ENCODE measurements around the gene PCDH9.

PCDH9 gene

DNA sequence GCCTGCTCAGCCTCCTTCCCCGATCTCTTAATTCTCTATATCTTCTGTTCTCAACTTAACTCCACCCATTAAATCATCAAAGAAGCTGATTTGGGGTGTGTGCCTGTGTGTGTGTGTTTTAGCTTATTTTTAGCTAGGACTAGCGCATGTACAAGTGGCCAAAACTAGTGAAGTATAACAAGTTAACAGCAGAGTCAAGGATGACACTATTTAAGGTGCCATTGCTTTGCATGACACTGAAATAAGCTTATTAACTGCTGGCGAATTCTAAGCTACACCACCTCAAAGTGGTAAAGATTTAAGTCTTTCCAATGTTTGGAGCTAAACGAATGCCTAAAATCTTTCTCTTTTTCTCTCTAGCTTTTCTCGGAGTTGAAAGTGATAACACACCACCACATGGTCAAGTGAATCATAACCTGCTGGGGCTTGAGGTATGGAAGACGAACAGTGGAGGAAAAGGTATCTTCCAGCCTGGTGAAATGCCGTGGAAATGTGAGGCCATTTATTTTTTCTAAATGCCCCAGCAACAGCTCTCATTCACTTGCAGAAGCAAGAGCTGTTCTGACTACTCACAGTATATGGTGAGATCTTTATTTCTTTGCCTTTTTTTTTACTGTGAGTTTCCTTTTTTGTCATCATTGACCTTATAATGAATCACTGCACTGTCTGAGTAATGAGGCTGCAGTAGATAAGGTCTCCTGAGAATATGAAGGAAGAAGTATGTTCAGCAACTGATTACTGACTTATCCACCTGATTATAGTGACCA is 570.3 kb downstream of the PCDH9 start:
- H3K27me3 ChIP-seq (ENCODE audit: low read depth, low read length), result no peaks in the 10 kb centered on the region
- no peaks in the 10 kb centered on the region for H3K9me3 ChIP-seq (ENCODE audit: insufficient read depth, low read length)
- no peaks in the 10 kb centered on the region for H3K79me2 ChIP-seq (ENCODE audit: low read length)
- no peaks in the 10 kb centered on the region for H3K36me3 ChIP-seq (replicated peaks; ENCODE audit: low read depth, low read length)
- peak overlapping the region; percentile 75 for H3K4me3 ChIP-seq (ENCODE audit: low read length)
- H4K20me1 ChIP-seq (ENCODE audit: insufficient read depth, low read length), result no peaks in the 10 kb centered on the region
- H3K9ac ChIP-seq (ENCODE audit: low read length), result peak overlapping the region; percentile 89
- peak overlapping the region; percentile 87 for H2AFZ ChIP-seq (ENCODE audit: low read depth, low read length)
- TF ChIP-seq, protein P1, sequence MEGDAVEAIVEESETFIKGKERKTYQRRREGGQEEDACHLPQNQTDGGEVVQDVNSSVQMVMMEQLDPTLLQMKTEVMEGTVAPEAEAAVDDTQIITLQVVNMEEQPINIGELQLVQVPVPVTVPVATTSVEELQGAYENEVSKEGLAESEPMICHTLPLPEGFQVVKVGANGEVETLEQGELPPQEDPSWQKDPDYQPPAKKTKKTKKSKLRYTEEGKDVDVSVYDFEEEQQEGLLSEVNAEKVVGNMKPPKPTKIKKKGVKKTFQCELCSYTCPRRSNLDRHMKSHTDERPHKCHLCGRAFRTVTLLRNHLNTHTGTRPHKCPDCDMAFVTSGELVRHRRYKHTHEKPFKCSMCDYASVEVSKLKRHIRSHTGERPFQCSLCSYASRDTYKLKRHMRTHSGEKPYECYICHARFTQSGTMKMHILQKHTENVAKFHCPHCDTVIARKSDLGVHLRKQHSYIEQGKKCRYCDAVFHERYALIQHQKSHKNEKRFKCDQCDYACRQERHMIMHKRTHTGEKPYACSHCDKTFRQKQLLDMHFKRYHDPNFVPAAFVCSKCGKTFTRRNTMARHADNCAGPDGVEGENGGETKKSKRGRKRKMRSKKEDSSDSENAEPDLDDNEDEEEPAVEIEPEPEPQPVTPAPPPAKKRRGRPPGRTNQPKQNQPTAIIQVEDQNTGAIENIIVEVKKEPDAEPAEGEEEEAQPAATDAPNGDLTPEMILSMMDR (IDR thresholded peaks at IDR 0.05; ENCODE audit: low read depth, low read length), result peak; percentile 17; the same call in 1 of the 2 replicates
- no peak for TF ChIP-seq EZH2phosphoT487 (IDR thresholded peaks at IDR 0.05; ENCODE audit: low read depth)
- peak overlapping the region; percentile 90 for H3K4me2 ChIP-seq (ENCODE audit: low read length)
- peaks cover 61% of the 10 kb centered on the region for H3K4me1 ChIP-seq (ENCODE audit: low read length)
- peak overlapping the region; percentile 97 for H3K27ac ChIP-seq (ENCODE audit: low read length)

DNA sequence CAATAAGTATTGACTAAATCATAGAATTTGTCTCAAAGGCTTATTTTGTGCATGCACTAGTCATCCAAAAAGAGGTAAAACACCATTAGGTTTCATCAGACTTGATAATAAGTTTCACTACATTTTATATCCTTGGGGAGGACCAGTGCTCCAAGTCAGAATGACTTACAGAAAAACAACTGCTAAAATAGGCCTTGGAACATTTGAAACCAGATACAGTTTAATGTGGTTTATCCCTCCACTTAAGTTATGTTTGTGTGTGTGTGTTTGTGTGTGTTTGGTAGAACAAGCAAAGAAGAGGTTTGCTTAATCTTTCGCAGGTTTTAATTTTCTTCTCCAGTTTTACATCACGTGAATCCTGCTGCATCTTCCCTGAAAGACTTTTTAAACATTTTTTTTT is 570.9 kb downstream of the PCDH9 start:
- Histone ChIP-seq H3K36me3 (replicated peaks; ENCODE audit: low read depth, low read length) (no peaks in the 10 kb centered on the region), H2AFZ (ENCODE audit: low read depth, low read length) (peak overlapping the region; percentile 87), H3K79me2 (ENCODE audit: low read length) (no peaks in the 10 kb centered on the region), H3K4me2 (ENCODE audit: low read length) (peak overlapping the region; percentile 90), H4K20me1 (ENCODE audit: insufficient read depth, low read length) (no peaks in the 10 kb centered on the region), H3K9me3 (ENCODE audit: insufficient read depth, low read length) (no peaks in the 10 kb centered on the region), H3K4me3 (ENCODE audit: low read length) (peak overlapping the region; percentile 75), H3K27ac (ENCODE audit: low read length) (peak overlapping the region; percentile 97), H3K4me1 (ENCODE audit: low read length) (peaks cover 61% of the 10 kb centered on the region), H3K27me3 (ENCODE audit: low read depth, low read length) (no peaks in the 10 kb centered on the region), H3K9ac (ENCODE audit: low read length) (peak overlapping the region; percentile 89)
- TF ChIP-seq EZH2phosphoT487 (IDR thresholded peaks at IDR 0.05; ENCODE audit: low read depth), result no peak
- TF ChIP-seq, protein P1 (IDR thresholded peaks at IDR 0.05; ENCODE audit: low read depth, low read length), result no peak

DNA sequence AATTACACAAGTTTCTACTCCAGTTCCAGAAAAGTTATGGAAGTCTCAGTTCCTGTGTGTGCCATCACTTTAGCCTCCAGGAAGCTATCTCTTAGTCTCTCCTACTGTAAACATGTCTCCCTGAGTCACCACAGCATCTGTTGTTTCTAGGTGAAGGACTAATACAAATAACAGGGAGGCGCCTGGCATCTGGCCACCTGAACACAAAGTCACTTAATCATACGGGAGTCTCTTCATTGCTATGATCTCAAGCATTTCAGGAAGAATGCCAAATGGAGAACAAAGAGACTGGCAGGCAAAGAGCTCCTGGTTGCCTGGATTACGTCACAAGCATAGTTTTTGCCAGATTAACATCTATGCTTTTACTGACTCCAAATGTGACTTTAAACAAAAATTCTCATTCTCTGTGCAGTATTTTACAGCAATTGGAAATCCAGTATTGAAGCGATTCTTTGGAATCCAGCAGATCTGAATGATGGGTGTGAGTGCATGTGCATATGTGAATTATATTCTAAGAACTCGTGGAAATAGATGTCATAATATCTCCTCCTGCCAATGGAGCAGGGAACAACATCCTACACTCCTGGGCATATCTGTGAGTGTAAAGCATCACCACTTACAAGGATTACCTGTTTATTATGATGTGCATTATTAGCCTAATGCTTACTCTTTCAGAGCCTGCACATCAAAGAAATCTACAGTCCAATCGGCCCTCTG is 572.8 kb downstream of the PCDH9 start:
- H4K20me1 ChIP-seq (ENCODE audit: insufficient read depth, low read length), result no peaks in the 10 kb centered on the region
- H3K9ac ChIP-seq (ENCODE audit: low read length), result peak overlapping the region; percentile 40
- peak overlapping the region; percentile 15 for H3K4me3 ChIP-seq (ENCODE audit: low read length)
- H3K36me3 ChIP-seq (replicated peaks; ENCODE audit: low read depth, low read length), result no peaks in the 10 kb centered on the region
- H3K27ac ChIP-seq (ENCODE audit: low read length), result peak overlapping the region; percentile 97
- TF ChIP-seq EZH2phosphoT487 (IDR thresholded peaks at IDR 0.05; ENCODE audit: low read depth), result no peak
- TF ChIP-seq, protein P1 (IDR thresholded peaks at IDR 0.05; ENCODE audit: low read depth, low read length), result no peak
- H2AFZ ChIP-seq (ENCODE audit: low read depth, low read length), result peak overlapping the region; percentile 50; the same call in 1 of the 2 replicates
- no peaks in the 10 kb centered on the region for H3K79me2 ChIP-seq (ENCODE audit: low read length)
- H3K4me2 ChIP-seq (ENCODE audit: low read length), result peak overlapping the region; percentile 90
- H3K27me3 ChIP-seq (ENCODE audit: low read depth, low read length), result no peaks in the 10 kb centered on the region
- no peaks in the 10 kb centered on the region for H3K9me3 ChIP-seq (ENCODE audit: insufficient read depth, low read length)
- H3K4me1 ChIP-seq (ENCODE audit: low read length), result peaks cover 57% of the 10 kb centered on the region

DNA sequence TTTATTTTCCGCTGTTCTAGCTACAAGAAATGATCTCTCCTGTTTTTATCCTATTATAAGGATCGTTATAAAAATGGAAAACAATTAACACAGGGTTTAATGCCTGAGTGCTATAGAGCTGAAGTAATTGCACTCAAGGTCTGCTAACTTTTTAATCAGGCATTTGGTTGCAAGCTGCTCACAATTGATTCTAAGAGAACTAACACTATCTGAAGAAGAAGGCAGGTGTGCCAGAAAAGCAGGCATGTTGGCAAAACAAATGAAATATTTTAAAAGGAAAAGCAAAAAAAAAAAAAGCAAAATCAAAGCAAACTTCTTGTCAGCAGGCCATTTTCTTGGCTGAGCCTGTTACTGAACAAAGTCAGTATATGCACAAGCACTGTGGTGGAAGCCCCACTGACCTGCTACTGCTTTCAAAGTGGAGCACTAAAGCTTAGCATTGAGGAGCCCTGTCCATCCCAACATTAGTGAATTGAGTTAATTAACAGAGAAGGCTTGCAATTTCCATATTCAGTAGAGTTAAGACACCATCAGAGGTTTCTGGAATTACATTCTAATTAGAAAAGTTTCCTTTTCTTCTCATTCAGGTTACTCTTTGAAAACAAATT is 574.2 kb downstream of the PCDH9 start:
- Histone ChIP-seq H3K4me1 (ENCODE audit: low read length) (peaks cover 53% of the 10 kb centered on the region), H3K36me3 (replicated peaks; ENCODE audit: low read depth, low read length) (no peaks in the 10 kb centered on the region), H3K27me3 (ENCODE audit: low read depth, low read length) (no peaks in the 10 kb centered on the region), H3K9me3 (ENCODE audit: insufficient read depth, low read length) (peaks cover 2% of the 10 kb centered on the region; the same call in 1 of the 2 replicates), H3K79me2 (ENCODE audit: low read length) (no peaks in the 10 kb centered on the region), H3K4me2 (ENCODE audit: low read length) (peak overlapping the region; percentile 90), H2AFZ (ENCODE audit: low read depth, low read length) (peak overlapping the region; percentile 50), H4K20me1 (ENCODE audit: insufficient read depth, low read length) (no peaks in the 10 kb centered on the region), H3K4me3 (ENCODE audit: low read length) (peak overlapping the region; percentile 15), H3K9ac (ENCODE audit: low read length) (peak overlapping the region; percentile 40), H3K27ac (ENCODE audit: low read length) (peak overlapping the region; percentile 97)
- TF ChIP-seq EZH2phosphoT487 (IDR thresholded peaks at IDR 0.05; ENCODE audit: low read depth), result no peak
- TF ChIP-seq, protein P1 (IDR thresholded peaks at IDR 0.05; ENCODE audit: low read depth, low read length), result no peak

Measured in OCI-LY3 (cell line).